ENCODE results near the gene VPS37B. TPM values are rescaled to one million over a fixed set of nuclear protein-coding genes. Genes with fewer than 3 reads are reported as not detected.
"Not testable (repeated sequence)": the region's sequence is repeated elsewhere in the genome, so short reads cannot be mapped to it uniquely, and the experiment has no call there.

Gene VPS37B
- total RNA-seq, 1 donor from 2014 or later, result 24.4 TPM

GRCh38 chr12:122894193-122895121 lies 1.5 kb downstream of the VPS37B start:
- TF ChIP-seq CTCF (IDR thresholded peaks at IDR 0.05), result no peak
- Mint-ChIP-seq H3K27me3 (ENCODE audit: low read depth) (no peaks in the 10 kb centered on the region), H3K36me3 (ENCODE audit: low read depth) (no peaks in the 10 kb centered on the region), H3K27ac (ENCODE audit: unreplicated experiment) (peak overlapping the region; percentile 94), H3K9me3 (ENCODE audit: low read depth) (peaks cover 6% of the 10 kb centered on the region), H3K4me3 (ENCODE audit: unreplicated experiment) (peak overlapping the region; percentile 93), H3K4me1 (ENCODE audit: low read depth) (peaks cover 60% of the 10 kb centered on the region)
- DNase-seq (ENCODE audit: low spot score), result no peak

GRCh38 chr12:122893208-122894153 lies 2.4 kb downstream of the VPS37B start:
- Mint-ChIP-seq H3K27me3 (ENCODE audit: low read depth) (no peaks in the 10 kb centered on the region), H3K27ac (ENCODE audit: unreplicated experiment) (peak overlapping the region; percentile 94), H3K4me3 (ENCODE audit: unreplicated experiment) (peak overlapping the region; percentile 93), H3K9me3 (ENCODE audit: low read depth) (peaks cover 6% of the 10 kb centered on the region), H3K4me1 (ENCODE audit: low read depth) (peaks cover 63% of the 10 kb centered on the region), H3K36me3 (ENCODE audit: low read depth) (no peaks in the 10 kb centered on the region)
- TF ChIP-seq CTCF (IDR thresholded peaks at IDR 0.05), result no peak
- no peak for DNase-seq (ENCODE audit: low spot score)

DNA sequence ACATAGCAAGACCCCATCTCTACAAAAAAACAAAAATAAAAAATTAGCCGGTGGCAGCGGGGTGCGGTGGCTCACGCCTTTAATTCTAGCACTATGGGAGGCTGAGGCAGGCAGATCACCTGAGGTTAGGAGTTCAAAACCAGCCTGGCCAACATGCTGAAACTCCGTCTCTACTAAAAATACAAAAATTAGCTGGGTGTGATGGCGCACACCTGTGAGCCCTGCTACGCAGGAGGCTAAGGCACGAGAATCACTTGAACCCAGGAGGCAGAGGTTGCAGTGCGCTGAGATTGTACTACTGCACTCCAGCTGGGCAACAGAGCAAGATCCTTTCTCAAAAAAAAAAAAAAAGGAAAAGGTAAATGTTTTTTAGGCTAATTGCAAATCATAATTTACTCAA lies 3.2 kb downstream of the VPS37B start:
- not testable (repeated sequence) for H3K36me3 Mint-ChIP-seq (ENCODE audit: low read depth); H3K27me3 Mint-ChIP-seq (ENCODE audit: low read depth); DNase-seq (ENCODE audit: low spot score); H3K9me3 Mint-ChIP-seq (ENCODE audit: low read depth)
- Mint-ChIP-seq H3K27ac (ENCODE audit: unreplicated experiment) (peak overlapping the region; percentile 78), H3K4me1 (ENCODE audit: low read depth) (peaks cover 68% of the 10 kb centered on the region), H3K4me3 (ENCODE audit: unreplicated experiment) (peak overlapping the region; percentile 37)

DNA sequence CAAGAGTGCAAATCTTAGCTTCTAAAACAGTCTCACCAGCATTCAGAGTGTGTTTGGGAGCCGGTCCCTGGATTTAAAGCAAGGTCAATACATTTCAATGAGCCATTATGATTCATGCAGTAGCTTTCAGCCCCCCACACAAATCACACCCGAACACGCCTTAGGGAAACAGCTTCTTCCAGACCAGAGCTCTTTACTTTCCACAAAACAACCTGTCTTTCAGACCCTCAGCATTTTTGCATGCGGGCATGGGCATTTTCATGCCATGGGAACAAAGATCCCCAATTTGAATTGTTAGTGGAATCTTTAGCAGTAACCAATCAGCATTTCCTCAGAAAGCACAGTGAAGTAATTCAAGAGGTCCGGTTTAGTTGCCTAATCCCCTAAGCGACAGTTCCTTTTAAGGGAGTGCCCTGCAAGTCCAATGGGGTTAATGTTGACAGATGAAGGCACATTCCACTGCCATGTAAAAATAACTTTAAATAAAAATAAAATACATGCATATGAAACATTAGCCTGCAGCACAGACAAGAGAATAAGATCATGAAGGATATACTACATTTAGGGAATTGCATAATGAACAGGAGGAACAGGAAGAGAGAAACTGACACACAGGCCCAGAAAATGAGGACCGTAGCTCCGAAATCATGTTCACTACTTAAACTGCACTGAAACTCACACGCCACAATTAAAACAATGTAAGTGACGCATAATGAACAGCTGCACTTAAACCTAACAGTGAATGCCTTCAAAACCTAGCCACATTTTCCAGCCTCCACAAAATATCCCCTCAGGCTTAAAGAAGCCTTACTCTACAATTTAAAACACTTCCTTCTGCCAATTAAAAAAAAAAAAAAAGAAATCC lies 4.0 kb downstream of the VPS37B start:
- Mint-ChIP-seq H3K4me1 (ENCODE audit: low read depth) (peaks cover 77% of the 10 kb centered on the region), H3K36me3 (ENCODE audit: low read depth) (no peaks in the 10 kb centered on the region), H3K9me3 (ENCODE audit: low read depth) (peaks cover 6% of the 10 kb centered on the region), H3K27ac (ENCODE audit: unreplicated experiment) (peak overlapping the region; percentile 78), H3K27me3 (ENCODE audit: low read depth) (no peaks in the 10 kb centered on the region), H3K4me3 (ENCODE audit: unreplicated experiment) (peak overlapping the region; percentile 37)
- TF ChIP-seq CTCF (IDR thresholded peaks at IDR 0.05), result no peak
- no peak for DNase-seq (ENCODE audit: low spot score)

GRCh38 chr12:122889761-122890520 lies 6.0 kb downstream of the VPS37B start:
- Mint-ChIP-seq H3K4me3 (ENCODE audit: unreplicated experiment) (no peak overlapping the region), H3K27ac (ENCODE audit: unreplicated experiment) (peak overlapping the region; percentile 34)

More at GRCh38 chr12:122889761-122890520, 6.0 kb downstream of the VPS37B start:
- peaks cover 79% of the 10 kb centered on the region for H3K4me1 Mint-ChIP-seq (ENCODE audit: low read depth)
- no peaks in the 10 kb centered on the region for H3K36me3 Mint-ChIP-seq (ENCODE audit: low read depth)
- H3K9me3 Mint-ChIP-seq (ENCODE audit: low read depth), result no peaks in the 10 kb centered on the region
- TF ChIP-seq CTCF (IDR thresholded peaks at IDR 0.05), result no peak
- H3K27me3 Mint-ChIP-seq (ENCODE audit: low read depth), result no peaks in the 10 kb centered on the region
- no peak for DNase-seq (ENCODE audit: low spot score)
